Activated T-cell treated with anti-CD3 and anti-CD28 coated beads, Interleukin-2, amount 50 U/mL, for 1 hour (primary cell): Measurements from ENCODE around the gene CFAP57.
A peak's percentile ranks its signal among the peaks of the same experiment; 100 is the strongest.
"Not testable (repeated sequence)": the region's sequence is repeated elsewhere in the genome, so short reads cannot be mapped to it uniquely, and the experiment has no call there.

Source experiments
- DNase-seq: peaks from one replicate; pipeline ENCODE4 v3.0.0-alpha.2; 2020

CFAP57 gene

DNA sequence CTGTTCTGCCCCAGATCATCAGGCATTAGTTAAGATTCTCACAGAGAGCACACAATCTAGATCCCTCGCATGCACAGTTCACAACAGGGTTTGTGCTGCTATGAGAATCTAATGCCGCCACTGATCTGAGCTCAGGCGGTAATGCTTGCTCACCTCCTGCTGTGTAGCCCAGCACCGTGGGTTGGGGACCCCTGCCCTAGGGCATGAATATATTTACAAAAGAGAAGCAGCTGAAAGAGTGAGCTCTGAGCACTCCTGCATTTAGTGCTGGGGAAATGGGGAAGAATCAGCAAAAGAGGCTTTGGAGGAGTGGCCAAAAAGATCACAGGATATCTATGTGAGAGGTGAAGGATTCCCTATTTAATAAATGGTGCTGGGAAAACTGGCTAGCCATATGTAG, 5.6 kb downstream of the CFAP57 start:
- DNase-seq = no peak

- no peak for DNase-seq
Measured at GRCh38 chr1:43184388-43184787, 12.3 kb downstream of the CFAP57 start.

GRCh38 chr1:43184995-43185394, 12.9 kb downstream of the CFAP57 start:
- no peak for DNase-seq

DNA sequence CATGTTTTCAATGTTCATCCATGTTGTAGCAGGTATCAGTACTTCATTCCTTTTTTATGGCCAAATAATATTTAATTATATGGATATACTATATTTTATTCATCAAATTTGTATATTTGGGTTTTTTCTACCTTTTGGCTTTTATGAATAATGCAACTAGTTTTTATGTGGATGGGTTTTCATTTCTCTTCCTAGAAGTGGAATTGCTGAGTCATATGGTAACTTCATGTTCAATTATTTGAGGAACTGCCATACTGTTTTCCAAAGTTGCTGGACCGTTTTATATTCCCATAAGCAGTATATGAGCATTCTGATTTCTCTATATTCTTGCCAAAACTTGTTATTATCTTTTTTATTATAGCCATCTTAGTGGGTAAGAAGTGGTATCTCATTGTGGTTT, 16.0 kb downstream of the CFAP57 start:
- DNase-seq = no peak

DNA sequence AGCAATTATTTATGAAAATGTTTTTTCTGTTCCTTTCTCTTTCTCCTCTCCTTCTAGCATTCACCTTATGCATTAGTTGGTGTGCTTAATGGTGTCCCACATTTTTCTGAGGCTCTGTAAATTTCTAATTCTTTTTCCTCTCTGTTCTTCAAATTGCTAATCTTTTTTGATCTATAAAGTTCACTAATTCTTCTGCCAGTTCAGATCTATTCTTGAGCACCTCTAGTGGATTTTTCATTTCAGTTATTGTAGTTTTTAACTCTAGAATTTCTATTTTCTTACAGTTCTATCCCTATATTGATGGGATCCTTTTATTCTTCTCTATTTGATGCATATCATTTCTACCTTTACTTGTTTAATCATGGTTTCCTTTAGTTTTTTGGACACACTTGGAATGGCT, 22.4 kb downstream of the CFAP57 start:
- no peak for DNase-seq

DNA sequence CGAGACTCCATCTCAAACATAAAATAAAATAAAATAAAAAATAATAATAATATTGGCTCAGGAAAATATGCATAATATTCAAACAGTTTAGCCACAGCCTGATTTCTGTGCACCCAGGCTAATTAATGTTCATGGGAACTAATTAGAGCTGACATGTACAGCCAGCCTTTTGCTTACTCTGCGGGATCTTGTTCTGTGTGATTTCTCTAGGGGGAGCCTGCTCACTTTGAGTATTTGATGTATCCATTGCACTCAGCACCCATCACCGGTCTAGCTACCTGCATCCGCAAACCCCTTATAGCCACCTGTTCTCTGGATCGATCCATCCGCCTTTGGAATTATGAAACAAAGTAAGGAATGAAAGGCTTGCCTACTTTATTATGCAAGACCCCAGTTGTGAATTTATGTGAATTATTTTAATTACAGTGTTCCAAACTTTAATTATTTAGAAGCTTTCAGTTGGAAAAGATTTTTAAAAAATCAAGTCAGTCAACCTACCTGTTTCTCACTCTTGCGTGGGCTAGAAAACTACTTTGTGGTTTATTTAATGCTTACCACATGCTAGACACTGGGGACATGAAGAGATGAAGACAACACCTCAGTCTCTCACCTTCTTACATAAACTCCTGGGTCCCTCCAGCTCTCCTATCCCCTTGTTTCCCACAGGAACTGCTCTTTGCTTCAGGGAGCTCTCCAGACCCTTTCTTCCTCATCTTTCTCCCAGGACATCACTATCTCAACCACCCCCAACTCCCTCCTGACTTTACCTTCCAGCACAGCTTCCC, 25.4 kb downstream of the CFAP57 start:
- DNase-seq = no peak

GRCh38 chr1:43199093-43199726, 27.1 kb downstream of the CFAP57 start:
- DNase-seq = no peak

DNA sequence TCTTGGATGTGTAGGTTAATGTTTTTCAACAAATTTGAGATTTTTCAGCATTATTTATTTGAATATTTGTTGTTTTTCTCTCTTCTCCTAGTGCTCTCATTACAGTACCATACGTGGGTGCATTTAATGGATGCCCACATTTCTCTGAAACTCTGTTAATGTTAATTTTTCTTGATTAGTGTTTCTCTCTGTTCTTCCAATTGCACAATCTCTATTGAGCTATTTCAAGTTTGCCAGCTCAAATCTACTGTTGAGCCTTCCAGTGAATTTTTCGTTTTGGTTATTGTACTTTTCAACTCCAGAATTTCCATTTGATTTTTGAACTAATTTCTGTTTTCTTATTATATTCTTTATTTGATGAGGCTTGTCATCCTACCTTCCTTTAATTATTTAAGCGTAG, 31.7 kb downstream of the CFAP57 start:
- no peak for DNase-seq

- no peak for DNase-seq
Measured at GRCh38 chr1:43204394-43204793, 32.3 kb downstream of the CFAP57 start.

DNA sequence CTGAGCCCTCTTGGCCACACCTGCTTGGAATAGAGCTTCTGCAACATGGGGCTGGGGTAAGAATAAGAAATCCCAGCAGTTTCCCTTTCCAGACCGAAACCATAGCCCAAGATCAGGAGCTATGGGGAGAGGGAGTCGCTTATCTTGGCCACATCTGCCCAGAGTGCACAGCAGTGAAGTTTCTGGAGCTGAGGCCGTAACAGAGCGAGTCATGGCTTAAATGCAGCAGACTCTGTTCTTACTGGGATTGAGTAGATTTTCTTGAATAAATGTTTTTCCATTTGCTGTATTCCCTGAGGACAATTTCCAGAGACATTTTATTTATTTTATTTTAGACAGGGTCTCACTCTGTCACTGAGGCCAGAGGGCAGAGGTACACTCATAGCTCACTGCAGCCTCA, 33.5 kb downstream of the CFAP57 start:
- no peak for DNase-seq

DNA sequence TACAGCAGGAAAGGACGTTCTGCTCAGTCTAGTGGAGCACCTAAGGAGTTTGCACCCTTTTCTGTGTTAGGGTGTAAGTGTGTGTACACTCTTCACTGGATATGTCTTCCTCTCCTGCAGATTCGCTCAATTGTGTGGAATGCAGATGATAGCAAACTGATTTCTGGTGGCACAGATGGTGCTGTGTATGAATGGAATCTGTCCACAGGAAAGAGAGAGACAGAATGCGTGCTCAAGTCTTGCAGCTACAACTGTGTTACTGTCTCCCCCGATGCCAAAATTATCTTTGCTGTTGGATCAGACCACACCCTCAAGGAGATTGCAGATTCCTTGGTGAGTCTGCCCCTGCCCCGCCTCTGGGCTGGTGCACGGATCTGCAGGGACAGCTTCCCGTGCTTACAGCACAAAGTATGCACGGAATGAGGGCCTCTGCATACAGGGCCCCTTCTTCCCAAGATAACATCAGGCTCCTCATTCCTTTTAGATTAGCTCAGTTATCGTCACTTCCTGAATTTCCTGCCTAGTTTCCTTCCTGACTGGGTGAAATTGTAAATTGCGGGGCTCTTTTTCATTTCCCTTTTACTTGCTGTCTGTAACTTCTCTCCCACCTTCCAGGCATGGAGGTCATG, 34.6 kb downstream of the CFAP57 start:
- DNase-seq = no peak

DNA sequence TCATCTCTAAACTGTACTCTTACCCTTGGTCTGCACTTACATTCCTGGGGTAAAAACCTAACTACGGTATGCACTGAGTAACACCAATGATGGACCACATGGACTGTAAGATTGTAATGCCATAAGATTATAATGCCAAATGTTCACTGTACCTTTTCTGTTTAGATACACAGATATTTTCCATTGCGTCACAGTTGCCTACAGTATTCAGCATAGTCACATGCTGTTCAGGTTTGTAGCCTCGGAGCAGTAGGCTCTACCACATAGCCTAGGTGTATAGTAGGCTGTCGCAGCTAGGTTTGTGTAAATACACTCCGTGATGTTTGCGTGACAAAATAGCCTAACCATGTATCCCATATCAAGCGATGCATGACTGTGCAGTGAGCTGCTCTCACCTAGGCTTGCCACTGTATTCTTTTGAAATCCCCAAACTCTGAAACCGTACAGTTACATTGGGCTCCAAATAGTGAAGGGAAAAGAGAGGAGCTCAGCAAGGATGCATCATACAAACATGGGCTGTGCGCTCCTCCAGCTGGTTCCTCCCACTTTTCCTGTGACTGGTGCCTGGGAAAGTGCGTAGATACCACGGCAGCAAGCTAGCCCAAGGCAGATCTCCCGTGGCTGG, 35.2 kb downstream of the CFAP57 start:
- no peak for DNase-seq

DNA sequence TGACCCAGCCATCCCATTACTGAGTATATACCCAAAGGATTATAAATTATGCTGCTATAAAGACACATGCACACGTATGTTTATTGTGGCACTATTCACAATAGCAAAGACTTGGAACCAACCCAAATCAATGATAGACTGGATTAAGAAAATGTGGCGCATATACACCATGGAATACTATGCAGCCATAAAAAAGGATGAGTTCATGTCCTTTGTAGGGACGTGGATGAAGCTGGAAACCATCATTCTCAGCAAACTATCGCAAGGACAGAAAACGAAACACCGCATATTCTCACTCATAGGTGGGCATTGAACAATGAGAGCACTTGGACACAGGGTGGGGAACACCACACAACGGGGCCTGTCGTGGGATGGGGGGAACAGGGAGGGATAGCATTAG, 36.1 kb downstream of the CFAP57 start:
- not testable (repeated sequence) for DNase-seq

DNA sequence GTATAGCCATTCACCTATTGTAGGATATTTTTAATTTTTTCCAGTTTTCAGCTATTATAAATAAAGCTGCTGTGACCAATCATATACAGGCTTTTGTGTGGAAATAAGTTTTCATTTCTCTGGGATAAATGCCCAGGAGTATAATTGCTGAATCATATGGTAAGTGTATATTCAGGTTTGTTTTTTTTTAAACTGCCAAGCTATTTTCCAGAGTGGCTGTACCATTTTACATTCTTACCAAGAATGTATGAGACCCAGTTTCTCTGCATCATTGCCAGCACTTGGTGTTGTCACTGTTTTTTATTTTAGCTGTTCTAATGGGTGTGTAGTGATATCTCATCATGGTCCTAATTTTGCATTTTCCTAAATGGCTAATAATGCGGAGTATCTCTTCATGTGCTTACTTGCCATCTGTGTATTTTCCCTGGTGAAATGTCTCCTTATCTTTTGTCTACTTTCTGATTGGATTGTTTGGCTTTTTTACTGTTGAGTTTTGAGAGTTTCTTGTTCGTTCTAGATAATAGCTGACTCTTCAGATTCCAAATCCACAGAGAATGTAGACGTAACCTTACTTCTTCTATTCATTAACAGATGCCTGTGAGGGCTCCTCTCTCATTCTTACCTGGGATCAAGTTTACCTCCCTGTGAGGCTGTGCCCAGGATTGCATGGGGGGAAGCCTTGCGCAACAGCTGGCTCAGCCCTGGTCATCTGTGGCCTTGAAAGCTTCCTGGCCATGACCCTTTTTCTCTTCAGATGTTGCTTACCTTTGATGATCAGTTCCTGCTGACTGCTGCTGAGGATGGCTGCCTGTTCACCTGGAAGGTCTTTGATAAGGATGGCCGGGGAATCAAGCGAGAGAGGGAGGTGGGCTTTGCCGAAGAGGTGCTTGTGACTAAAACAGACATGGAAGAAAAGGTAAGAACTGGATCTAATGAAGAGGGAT, 42.6 kb downstream of the CFAP57 start:
- DNase-seq = no peak

GRCh38 chr1:43217747-43218146, 45.6 kb downstream of the CFAP57 start:
- no peak for DNase-seq

DNA sequence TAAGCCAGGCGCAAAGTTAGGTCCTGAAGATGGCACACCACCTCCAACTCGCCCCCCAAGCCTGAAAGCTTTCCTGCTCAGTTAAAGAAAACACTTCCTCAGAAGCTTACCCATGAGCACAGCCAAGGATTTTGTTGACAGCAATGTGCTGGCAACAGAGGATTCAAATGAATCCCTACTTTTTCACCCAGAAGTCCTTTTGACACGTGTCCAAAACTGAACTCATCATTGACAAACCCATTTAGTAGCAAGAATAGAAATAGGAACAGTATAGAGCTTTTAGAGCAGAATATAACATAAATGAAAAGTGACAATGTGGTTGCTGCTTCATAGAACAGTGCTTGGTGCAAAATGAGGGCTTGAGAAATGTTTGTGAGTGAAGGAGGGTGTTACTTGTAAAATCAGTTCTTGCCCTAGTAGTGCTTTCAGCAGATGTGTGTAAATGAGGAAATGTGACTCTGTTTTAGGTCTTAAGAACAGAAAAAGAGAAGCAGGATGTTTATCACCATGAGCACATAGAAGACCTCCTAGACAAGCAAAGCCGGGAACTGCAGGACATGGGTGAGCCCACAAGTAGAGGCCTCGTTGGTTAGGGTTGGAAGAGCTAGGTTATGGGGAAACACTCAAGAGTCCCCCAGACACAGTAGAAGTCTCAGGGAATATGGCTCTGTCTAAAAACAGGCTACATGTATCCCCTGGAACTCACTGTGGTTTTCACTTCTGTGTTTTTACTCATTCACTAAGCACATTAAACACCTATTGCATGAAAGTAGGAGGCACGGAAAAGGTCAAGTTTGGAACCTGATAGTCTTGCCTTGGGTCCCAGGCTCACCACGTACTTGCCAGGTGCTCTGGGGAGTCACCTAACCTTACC, 49.0 kb downstream of the CFAP57 start:
- no peak for DNase-seq

DNA sequence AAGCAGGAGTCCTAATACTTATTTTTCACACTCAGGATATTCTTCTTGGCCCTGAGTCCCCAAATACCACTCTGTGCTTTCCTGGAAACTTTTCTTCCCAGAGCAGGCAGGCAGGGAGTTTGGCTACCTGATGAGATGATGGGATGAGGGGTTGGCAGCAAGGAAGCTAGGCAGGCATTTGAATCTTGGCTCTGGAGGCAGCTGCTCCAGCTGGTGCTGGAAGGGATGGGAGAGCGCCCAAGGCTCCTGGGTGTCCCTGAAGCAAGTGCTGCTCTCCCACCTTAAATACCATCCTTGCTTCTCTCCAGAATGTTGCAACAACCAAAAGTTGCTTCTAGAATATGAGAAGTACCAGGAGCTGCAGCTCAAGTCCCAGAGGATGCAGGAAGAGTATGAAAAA, 49.7 kb downstream of the CFAP57 start:
- no peak for DNase-seq

GRCh38 chr1:43222879-43223278, 50.7 kb downstream of the CFAP57 start:
- DNase-seq = no peak

DNA sequence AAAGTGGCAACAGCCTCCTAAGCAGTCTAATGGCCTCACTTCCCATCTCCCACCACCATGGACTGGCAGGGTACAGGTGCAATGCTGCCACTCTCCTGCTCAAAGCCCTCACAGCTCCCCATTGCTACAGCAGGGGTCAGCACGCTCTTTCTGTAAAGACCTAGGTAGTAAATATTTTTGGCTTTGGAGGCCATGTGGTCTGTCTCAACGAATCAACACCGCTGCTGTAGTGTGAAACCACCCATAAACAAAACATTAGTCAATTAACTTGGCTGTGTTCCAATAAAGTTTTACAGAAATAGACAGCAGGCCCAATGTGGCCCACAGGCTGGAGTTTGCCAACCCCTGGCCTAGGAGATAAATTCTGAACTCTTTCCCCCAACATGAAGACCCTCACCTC, 53.0 kb downstream of the CFAP57 start:
- no peak for DNase-seq

DNA sequence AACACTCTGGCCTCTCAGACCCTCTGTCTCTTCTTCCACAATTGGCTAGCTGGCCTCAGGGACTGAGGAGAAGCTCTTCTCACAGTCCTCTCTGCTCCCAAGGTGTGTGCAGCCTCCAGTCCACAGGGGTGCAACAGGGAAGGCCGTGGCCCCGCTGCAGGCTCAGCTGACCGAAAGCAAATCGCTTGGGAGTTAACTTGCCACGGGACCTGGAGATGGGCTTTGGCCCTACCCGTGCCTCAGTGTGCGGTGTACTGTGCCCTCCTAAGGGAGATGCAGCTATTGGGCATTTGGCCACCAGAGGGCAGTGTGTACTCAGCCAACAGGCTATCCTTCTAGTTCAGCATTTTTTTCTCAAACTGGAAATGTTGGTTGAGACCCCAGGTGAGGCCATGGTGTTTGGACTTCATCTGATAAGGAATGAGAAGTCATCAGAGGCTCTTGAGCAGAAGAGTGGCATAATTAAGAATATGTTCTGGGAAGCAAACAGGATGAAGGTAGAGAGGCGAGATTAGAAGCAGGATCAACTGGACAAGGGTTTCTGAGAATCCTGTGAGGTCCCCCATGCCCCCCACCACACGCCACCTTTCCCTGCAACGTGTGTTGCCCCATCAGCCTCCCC, 55.1 kb downstream of the CFAP57 start:
- peak; percentile 84 for DNase-seq
